GM12872 (cell line): ENCODE data around the gene KIF17.

Source experiments
- CTCF ChIP-seq: IDR thresholded peaks from 3 replicates; pipeline ENCODE4 v1.5.1; 2011; ENCODE audit warnings: low read depth, mild to moderate bottlenecking, low read length, moderate library complexity; ENCODE audit not compliant: insufficient read depth

KIF17 gene

GRCh38 chr1:20633190-20634064 lies 84.4 kb downstream of the KIF17 start, which contains the start of gene PINK1:
TSS of gene PINK1 (plus strand) at chr1:20633458. CDS start at chr1:20633549, 91 bp downstream.
- TF ChIP-seq CTCF, result peak; percentile 96

- no peak for TF ChIP-seq CTCF
Measured at GRCh38 chr1:20632386-20632785, 85.4 kb downstream of the KIF17 start.

- no peak for TF ChIP-seq CTCF
Measured at GRCh38 chr1:20630729-20631128, 87.1 kb downstream of the KIF17 start.

- no peak for TF ChIP-seq CTCF
Measured at GRCh38 chr1:20626524-20626923, 91.3 kb downstream of the KIF17 start.

- no peak for TF ChIP-seq CTCF
Measured at GRCh38 chr1:20626098-20626427, 91.7 kb downstream of the KIF17 start.

GRCh38 chr1:20625176-20626097 lies 92.4 kb downstream of the KIF17 start:
- TF ChIP-seq CTCF, result no peak

GRCh38 chr1:20624709-20625108 lies 93.1 kb downstream of the KIF17 start:
- no peak for TF ChIP-seq CTCF
